Pons (tissue), 1 donor: ENCODE results near the gene DYNC2LI1.
"Not testable (repeated sequence)": the region's sequence is repeated elsewhere in the genome, so short reads cannot be mapped to it uniquely, and the experiment has no call there.

Experiments
- DNase-seq: peaks from one replicate; pipeline ENCODE4 v3.0.0-alpha.2; 2016; ENCODE audit warnings: low spot score

DYNC2LI1 gene

GRCh38 chr2:43773876-43774613, at the start of gene DYNC2LI1:
TSS of gene DYNC2LI1 (plus strand) at chr2:43774039. CDS start at chr2:43774139, 100 bp downstream.
- DNase-seq = peak; percentile 89

DNA sequence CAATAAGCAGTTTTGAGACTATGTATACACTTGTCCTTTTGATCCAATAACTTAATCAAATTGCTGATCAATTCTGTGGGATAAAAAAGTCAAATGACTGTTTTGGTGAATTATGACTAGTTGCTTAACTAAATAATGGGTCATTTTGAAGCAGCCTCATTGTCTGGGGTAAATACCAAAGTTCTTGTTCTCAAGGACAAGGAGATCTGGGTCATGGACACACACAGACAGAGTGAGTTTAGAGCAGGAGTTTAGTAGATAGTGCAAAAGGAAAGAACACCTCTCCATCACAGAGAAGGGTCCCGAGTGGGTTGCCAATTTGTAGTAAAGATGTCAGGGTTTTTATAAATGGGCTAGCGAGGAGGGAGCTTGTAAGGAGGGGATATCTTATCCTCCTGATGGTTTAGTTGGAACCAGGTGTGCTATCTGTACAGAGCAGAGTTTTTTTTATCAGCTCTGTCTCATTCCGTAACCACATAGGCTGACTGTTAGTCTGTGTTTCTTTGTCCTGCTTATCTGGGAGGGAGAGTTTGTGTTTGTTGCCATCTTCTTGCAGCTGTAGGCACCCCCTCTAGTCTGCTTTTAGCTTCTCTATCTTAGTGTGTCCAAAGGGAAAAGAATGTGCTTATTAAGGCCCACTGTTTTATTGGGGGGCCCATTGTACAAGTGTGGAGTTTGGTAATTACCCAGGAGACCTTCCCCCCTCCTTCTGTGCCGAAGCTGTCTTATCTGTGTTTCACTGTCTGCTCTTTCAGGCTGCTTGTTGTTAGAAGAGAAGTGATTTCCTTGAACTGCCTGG, 48.9 kb upstream of the DYNC2LI1 start:
- DNase-seq = no peak

GRCh38 chr2:43725711-43726246, 48.1 kb upstream of the DYNC2LI1 start:
- no peak for DNase-seq

GRCh38 chr2:43726961-43727633, 46.7 kb upstream of the DYNC2LI1 start:
- DNase-seq = not testable (repeated sequence)

GRCh38 chr2:43727634-43728014, 46.2 kb upstream of the DYNC2LI1 start:
- no peak for DNase-seq

GRCh38 chr2:43729491-43730174, 44.2 kb upstream of the DYNC2LI1 start:
- DNase-seq = no peak

- no peak for DNase-seq
Measured at GRCh38 chr2:43731211-43731610, 42.6 kb upstream of the DYNC2LI1 start.

DNA sequence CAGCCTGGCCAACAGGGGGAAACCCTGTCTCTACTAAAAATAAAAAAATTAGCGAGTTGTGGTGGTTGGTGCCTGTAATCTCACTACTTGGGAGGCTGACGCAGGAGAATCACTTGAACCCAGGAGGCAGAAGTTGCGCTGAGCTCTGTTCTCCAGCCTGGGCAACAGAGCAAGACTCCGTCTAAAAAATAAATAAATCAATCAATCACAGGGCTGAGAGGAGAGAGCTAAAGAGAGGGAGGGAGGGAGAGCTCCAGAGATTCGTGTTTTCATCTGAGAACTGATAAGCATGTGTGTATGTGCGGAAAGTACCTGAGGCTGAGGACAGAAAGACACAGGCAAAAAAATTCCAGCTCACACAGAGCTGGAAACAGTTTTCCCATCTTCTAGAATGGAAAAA, 37.2 kb upstream of the DYNC2LI1 start:
- DNase-seq = no peak

GRCh38 chr2:43737097-43737854, 36.6 kb upstream of the DYNC2LI1 start:
- DNase-seq = no peak

- no peak for DNase-seq
Measured at GRCh38 chr2:43737855-43738254, 36.0 kb upstream of the DYNC2LI1 start.

DNA sequence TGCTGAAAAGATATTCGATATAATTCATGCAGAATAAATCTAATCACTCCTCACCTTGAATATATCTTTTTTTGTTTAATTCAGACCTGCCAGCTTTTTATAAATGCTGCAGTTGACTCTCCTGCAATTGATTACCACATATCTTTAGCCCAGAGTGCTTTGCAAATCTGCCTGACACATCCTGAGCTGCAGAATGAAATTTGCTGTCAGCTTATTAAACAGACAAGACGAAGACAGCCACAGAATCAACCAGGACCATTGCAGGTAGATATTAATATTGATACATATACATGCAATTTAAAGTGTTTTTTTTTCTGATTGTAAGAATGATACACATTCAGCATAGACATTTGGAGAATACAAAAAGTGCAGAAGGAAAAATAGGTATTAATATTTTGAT, 35.6 kb upstream of the DYNC2LI1 start:
- DNase-seq = no peak

DNA sequence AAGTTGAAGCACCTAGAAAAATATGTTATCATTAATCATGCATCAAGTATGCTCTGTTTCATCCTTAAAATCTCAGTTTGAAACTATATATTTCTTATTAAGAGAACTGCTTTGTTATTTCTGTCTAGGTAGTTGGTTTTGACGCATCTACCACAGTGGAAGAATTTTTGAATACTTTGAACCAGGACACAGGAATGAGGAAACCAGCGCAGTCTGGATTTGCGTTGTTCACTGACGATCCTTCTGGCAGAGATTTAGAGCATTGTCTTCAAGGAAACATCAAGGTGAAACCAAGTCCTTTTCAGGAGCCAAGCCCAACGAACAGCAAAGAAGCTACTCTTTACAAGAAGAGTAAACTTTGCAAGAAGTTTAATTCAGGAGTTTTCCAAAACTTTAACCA, 30.1 kb upstream of the DYNC2LI1 start:
- DNase-seq = no peak

DNA sequence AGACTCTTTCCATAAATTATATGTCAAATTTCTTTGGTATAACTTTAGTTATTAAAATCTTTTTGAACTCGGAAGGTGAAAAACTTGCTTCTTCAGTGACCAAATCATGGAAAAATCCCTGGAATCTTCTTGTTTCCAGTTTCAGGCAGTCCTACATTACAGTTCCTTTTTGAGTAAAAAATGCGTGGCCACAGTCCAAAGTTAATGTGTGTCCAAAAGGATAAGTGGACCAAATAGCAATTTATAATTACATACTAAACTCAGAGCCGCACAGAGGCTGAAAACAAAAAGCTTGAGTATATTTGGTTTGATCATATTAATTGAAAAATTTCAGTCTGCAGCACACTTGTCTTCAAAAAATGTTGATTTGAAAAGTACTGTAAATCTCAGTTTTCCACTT, 28.4 kb upstream of the DYNC2LI1 start:
- DNase-seq = no peak

- DNase-seq = no peak
Measured at GRCh38 chr2:43748333-43748732, 25.5 kb upstream of the DYNC2LI1 start.

DNA sequence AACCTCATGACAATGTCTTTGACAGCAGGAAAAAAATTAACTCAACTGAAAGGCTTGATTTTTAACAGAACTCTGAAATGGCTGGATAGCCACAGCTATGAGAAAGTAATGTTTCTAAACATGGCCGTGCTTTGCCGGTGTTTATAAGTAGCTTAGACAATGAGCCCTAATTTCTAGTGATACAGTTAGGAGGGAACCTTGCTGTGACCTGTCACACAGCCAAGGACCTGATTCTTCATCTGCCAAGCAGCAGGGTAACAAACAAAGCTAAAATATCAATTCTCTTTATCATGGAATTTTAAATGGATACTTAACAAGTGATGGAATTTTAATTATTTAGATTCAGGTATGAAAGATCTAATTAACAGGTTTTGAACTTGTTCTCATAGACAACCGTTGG, 24.3 kb upstream of the DYNC2LI1 start:
- no peak for DNase-seq

GRCh38 chr2:43751476-43751990, 22.3 kb upstream of the DYNC2LI1 start:
- DNase-seq = no peak

- DNase-seq = no peak
Measured at GRCh38 chr2:43752302-43752701, 21.5 kb upstream of the DYNC2LI1 start.

GRCh38 chr2:43754180-43754579, 19.7 kb upstream of the DYNC2LI1 start:
- peak; percentile 39 for DNase-seq

DNA sequence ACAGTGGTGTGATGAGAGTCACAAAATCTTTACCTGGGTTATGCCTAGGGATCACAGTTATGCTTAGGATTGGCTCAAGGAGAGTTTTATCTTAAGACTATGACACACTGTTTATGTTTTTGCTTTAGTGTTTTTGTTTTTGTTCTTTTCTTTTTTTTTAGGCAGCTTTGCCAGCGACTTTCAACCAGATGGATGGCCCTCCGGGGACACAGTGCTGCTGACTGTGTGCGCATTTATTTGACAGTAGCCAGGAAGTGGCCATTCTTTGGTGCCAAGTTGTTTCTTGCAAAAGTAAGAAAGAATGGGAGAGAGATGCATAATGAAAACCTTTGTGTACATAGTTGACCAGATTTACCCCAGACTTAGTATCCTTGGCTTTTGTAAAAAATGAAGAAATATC, 15.1 kb upstream of the DYNC2LI1 start:
- DNase-seq = no peak

- no peak for DNase-seq
Measured at GRCh38 chr2:43759195-43759594, 14.6 kb upstream of the DYNC2LI1 start.

- no peak for DNase-seq
Measured at GRCh38 chr2:43762286-43762685, 11.6 kb upstream of the DYNC2LI1 start.
